Adipocyte (in vitro differentiated cells): ENCODE measurements around the gene TMEM222.
"Not testable (repeated sequence)": the region's sequence is repeated elsewhere in the genome, so short reads cannot be mapped to it uniquely, and the experiment has no call there.

Source experiments
- DNase-seq: peaks from one replicate; pipeline ENCODE4 v3.0.0-alpha.2; 2015; ENCODE audit warnings: low read depth
- H3K27me3 ChIP-seq: replicated peaks from 2 replicates; pipeline ENCODE4 v1.7.0; 2013; ENCODE audit warnings: mild to moderate bottlenecking, low read length, moderate library complexity; ENCODE audit not compliant: control insufficient read depth, insufficient read depth
- H3K36me3 ChIP-seq: 2 replicates; pipeline ENCODE4 v1.7.0; 2013; ENCODE audit warnings: low read length, mild to moderate bottlenecking, moderate library complexity; ENCODE audit not compliant: control insufficient read depth, insufficient read depth, severe bottlenecking
- H3K4me1 ChIP-seq: 2 replicates; pipeline ENCODE4 v1.7.0; 2013; ENCODE audit warnings: mild to moderate bottlenecking, low read length, moderate library complexity; ENCODE audit not compliant: control insufficient read depth, insufficient read depth
- H3K4me3 ChIP-seq: 2 replicates; pipeline ENCODE4 v1.7.0; 2013; ENCODE audit warnings: mild to moderate bottlenecking, low read length, moderate library complexity
- H3K9ac ChIP-seq: 2 replicates; pipeline ENCODE4 v1.7.0; 2013; ENCODE audit warnings: mild to moderate bottlenecking, low read length, moderate library complexity
- H3K9me3 ChIP-seq: 2 replicates; pipeline ENCODE4 v1.7.0; 2013; ENCODE audit warnings: mild to moderate bottlenecking, low read length, moderate library complexity; ENCODE audit not compliant: control insufficient read depth

TMEM222 gene

GRCh38 chr1:27321813-27322568, at the start of gene TMEM222:
Gene TMEM222, plus strand, starts transcription at chr1:27322163. Its CDS starts 35 bp downstream, at chr1:27322198.
- peak; percentile 99 for DNase-seq
- peaks cover 28% of the 10 kb centered on the region for H3K36me3 ChIP-seq
- H3K9me3 ChIP-seq, result no peaks in the 10 kb centered on the region
- H3K4me3 ChIP-seq, result peak within 1 kb of the TSS; percentile 100
- H3K9ac ChIP-seq, result peak within 1 kb of the TSS; percentile 100
- H3K27me3 ChIP-seq, result no peaks in the 10 kb centered on the region
- peaks cover 27% of the 10 kb centered on the region for H3K4me1 ChIP-seq

GRCh38 chr1:27274204-27274603, 47.8 kb upstream of the TMEM222 start:
- H3K27me3 ChIP-seq, result no peaks in the 10 kb centered on the region
- no peaks in the 10 kb centered on the region for H3K36me3 ChIP-seq
- no peak overlapping the region for H3K9ac ChIP-seq
- no peak for DNase-seq
- H3K4me1 ChIP-seq, result no peaks in the 10 kb centered on the region
- H3K4me3 ChIP-seq, result no peak overlapping the region
- no peaks in the 10 kb centered on the region for H3K9me3 ChIP-seq

- Histone ChIP-seq H3K4me3 (no peak overlapping the region), H3K9ac (no peak overlapping the region), H3K4me1 (no peaks in the 10 kb centered on the region), H3K27me3 (no peaks in the 10 kb centered on the region), H3K36me3 (no peaks in the 10 kb centered on the region), H3K9me3 (no peaks in the 10 kb centered on the region)
- DNase-seq, result no peak
Observed at GRCh38 chr1:27275696-27276095, 46.3 kb upstream of the TMEM222 start.

- no peaks in the 10 kb centered on the region for H3K27me3 ChIP-seq
- H3K36me3 ChIP-seq, result peaks cover 18% of the 10 kb centered on the region
- H3K4me1 ChIP-seq, result no peaks in the 10 kb centered on the region
- no peaks in the 10 kb centered on the region for H3K9me3 ChIP-seq
- no peak overlapping the region for H3K9ac ChIP-seq
- H3K4me3 ChIP-seq, result no peak overlapping the region
- DNase-seq, result peak; percentile 94
Observed at GRCh38 chr1:27284425-27285273, 37.3 kb upstream of the TMEM222 start.

GRCh38 chr1:27285274-27285660, 36.7 kb upstream of the TMEM222 start:
- no peak overlapping the region for H3K9ac ChIP-seq
- no peaks in the 10 kb centered on the region for H3K27me3 ChIP-seq
- H3K36me3 ChIP-seq, result peaks cover 18% of the 10 kb centered on the region
- H3K4me1 ChIP-seq, result no peaks in the 10 kb centered on the region
- no peak for DNase-seq
- no peaks in the 10 kb centered on the region for H3K9me3 ChIP-seq
- H3K4me3 ChIP-seq, result no peak overlapping the region

GRCh38 chr1:27285821-27286220, 36.1 kb upstream of the TMEM222 start:
- peaks cover 18% of the 10 kb centered on the region for H3K36me3 ChIP-seq
- not testable (repeated sequence) for H3K4me1 ChIP-seq, H3K4me3 ChIP-seq, H3K27me3 ChIP-seq, H3K9ac ChIP-seq, DNase-seq, H3K9me3 ChIP-seq

- not testable (repeated sequence) for H3K9me3 ChIP-seq, H3K4me1 ChIP-seq, DNase-seq, H3K9ac ChIP-seq, H3K27me3 ChIP-seq, H3K4me3 ChIP-seq
- H3K36me3 ChIP-seq, result peaks cover 24% of the 10 kb centered on the region
Observed at GRCh38 chr1:27289125-27289524, 32.8 kb upstream of the TMEM222 start.

- Histone ChIP-seq H3K9me3 (no peaks in the 10 kb centered on the region), H3K27me3 (no peaks in the 10 kb centered on the region), H3K9ac (no peak overlapping the region), H3K36me3 (peaks cover 36% of the 10 kb centered on the region), H3K4me1 (no peaks in the 10 kb centered on the region), H3K4me3 (no peak overlapping the region)
- no peak for DNase-seq
Observed at GRCh38 chr1:27290581-27290980, 31.4 kb upstream of the TMEM222 start.

GRCh38 chr1:27292106-27292505, 29.9 kb upstream of the TMEM222 start:
- no peak overlapping the region for H3K4me3 ChIP-seq
- peaks cover 45% of the 10 kb centered on the region for H3K36me3 ChIP-seq
- no peaks in the 10 kb centered on the region for H3K4me1 ChIP-seq
- no peak for DNase-seq
- no peaks in the 10 kb centered on the region for H3K9me3 ChIP-seq
- no peak overlapping the region for H3K9ac ChIP-seq
- no peaks in the 10 kb centered on the region for H3K27me3 ChIP-seq

- peaks cover 50% of the 10 kb centered on the region for H3K36me3 ChIP-seq
- H3K27me3 ChIP-seq, result no peaks in the 10 kb centered on the region
- no peaks in the 10 kb centered on the region for H3K9me3 ChIP-seq
- H3K4me1 ChIP-seq, result peaks cover 5% of the 10 kb centered on the region
- H3K9ac ChIP-seq, result no peak overlapping the region
- no peak for DNase-seq
- no peak overlapping the region for H3K4me3 ChIP-seq
Observed at GRCh38 chr1:27293915-27294314, 28.0 kb upstream of the TMEM222 start.

- Histone ChIP-seq H3K27me3 (no peaks in the 10 kb centered on the region), H3K4me3 (no peak overlapping the region), H3K4me1 (peaks cover 26% of the 10 kb centered on the region), H3K9me3 (no peaks in the 10 kb centered on the region), H3K36me3 (peaks cover 48% of the 10 kb centered on the region), H3K9ac (no peak overlapping the region)
- peak; percentile 92 for DNase-seq
Observed at GRCh38 chr1:27296773-27297291, 25.1 kb upstream of the TMEM222 start.
